ENCODE results near the gene RHOBTB3.
A peak's percentile ranks its signal among the peaks of the same experiment; 100 is the strongest.
"Not testable (repeated sequence)": the region's sequence is repeated elsewhere in the genome, so short reads cannot be mapped to it uniquely, and the experiment has no call there.

Gene RHOBTB3

DNA sequence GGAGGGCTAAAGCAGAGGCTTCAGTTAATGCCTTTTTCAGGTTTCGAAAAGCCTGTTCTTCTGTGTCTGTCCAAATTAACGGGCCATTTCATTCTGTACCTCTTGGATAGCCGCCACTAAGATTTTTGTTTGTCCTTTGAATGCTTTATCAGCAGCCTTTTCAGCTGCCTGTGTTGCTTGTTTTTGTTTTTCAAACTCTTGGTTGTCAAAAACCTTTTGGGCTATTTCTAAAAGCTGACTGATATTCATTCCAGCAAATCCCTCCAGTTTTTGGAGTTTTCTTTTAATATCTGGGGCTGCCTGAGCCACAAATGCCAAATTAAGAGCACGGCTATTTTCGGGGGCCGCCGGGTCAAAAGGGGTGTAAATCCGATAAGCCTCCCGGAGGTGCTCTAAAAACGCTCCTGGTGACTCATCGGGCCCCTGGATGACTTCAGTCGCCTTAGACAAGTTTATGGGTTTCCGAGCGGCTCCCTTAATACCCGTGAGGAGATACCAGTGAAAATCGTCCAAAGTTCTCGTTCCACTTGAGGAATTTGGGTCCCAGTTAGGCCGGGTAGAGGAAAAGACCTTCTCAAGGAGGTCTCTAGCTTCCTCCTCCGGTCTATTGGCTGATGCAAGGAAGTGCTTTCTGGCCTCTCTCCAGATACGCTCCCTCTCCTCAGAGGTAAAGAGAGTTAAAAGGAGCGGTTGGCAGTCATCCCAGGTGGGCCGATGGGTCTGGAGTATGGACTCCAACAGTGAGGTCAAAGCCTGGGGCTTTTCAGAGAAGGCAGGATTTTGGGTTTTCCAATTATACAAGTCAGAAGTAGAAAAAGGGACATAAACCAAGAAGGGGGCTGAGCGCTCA, 20.3 kb upstream of the RHOBTB3 start:
- H3K27ac Mint-ChIP-seq, H3K4me3 Mint-ChIP-seq: not testable (repeated sequence)

DNA sequence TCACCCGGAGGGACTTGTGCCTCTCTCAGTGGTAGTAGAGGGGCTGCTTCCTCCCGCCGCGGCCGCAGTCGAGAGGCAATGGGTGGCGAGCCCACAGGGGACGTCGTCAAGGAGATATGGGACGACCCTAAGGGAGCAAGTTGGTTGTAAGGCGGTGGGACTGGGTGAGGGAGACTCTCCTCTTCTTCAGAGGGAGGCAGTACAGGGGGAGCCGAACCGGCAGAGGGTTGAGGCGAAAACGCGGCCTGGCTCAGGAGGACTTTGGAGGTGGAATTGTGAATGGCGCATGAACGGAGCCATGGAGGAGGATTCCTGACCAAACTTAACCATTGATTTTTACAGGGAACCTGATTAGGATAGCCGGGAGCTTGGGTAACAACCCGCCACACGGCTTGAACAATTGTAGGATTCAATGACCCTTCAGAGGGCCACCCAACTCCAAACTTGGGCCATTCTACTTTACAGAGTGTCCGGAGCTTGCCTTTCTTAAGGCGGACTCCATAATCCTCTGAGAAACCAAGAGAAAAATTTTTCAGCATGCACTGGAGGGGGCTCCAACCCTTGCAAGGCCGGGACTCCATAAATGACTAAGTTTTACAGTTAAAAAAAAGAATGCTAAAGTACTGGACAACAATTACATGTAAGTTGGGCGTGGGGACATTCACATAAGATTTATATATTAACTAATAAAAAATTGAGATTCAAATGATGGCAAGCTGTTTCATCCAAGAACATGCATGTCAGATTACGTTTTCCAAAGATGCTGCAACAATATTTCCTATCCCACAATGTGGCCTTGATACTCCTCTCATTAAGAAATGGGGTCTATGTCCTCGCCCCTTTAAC, 19.4 kb upstream of the RHOBTB3 start:
- no peak for DNase-seq (ENCODE audit: low spot score in 2 of 2)
- no peak overlapping the region for H3K27ac Mint-ChIP-seq
- H3K36me3 Mint-ChIP-seq, result no peaks in the 10 kb centered on the region
- H3K4me1 Mint-ChIP-seq, result peaks cover 19% of the 10 kb centered on the region
- no peak overlapping the region for H3K4me3 Mint-ChIP-seq
- no peak for ATAC-seq
- H3K9me3 Mint-ChIP-seq, result no peaks in the 10 kb centered on the region

More for the DNA sequence above, 20.3 kb upstream of the RHOBTB3 start:
- ATAC-seq; H3K9me3 Mint-ChIP-seq; DNase-seq (ENCODE audit: low spot score in 2 of 2); H3K36me3 Mint-ChIP-seq: not testable (repeated sequence)
- peaks cover 11% of the 10 kb centered on the region for H3K4me1 Mint-ChIP-seq

DNA sequence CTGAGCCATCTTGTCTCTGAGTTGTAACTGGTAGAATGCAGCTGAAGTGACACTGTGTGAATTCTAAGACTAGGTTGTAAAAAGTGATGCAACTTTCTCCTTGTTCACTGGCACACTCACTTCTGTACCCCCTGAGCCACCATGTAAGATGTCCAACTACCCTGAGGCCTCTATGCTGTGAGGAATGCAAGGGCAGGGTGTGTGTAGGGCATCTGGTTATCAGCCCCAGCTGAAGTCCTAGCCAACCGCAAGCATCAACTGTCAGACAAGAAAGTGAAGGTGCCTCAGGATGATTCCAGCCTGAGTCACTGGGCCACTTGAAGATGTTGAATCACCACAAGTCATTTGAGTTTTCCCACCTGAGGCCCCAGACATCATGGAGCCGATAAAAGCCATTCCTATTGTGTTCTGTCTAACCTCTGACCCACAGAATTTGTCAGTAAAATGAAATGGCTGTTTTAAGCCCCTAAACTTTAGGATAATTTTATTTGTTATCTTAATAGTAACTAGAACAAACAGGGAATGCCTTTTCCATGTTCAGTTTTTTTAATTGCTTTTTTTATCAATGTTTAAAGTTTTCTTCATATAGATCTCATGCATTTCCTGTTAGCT, 18.7 kb upstream of the RHOBTB3 start:
- H3K27ac Mint-ChIP-seq, result no peak overlapping the region
- ATAC-seq (peak; percentile 91), DNase-seq (ENCODE audit: low spot score in 2 of 2) (peak in 1 of 2 donors; percentile 57)
- H3K36me3 Mint-ChIP-seq, result no peaks in the 10 kb centered on the region
- peaks cover 19% of the 10 kb centered on the region for H3K4me1 Mint-ChIP-seq
- H3K4me3 Mint-ChIP-seq, result no peak overlapping the region
- no peaks in the 10 kb centered on the region for H3K9me3 Mint-ChIP-seq

DNA sequence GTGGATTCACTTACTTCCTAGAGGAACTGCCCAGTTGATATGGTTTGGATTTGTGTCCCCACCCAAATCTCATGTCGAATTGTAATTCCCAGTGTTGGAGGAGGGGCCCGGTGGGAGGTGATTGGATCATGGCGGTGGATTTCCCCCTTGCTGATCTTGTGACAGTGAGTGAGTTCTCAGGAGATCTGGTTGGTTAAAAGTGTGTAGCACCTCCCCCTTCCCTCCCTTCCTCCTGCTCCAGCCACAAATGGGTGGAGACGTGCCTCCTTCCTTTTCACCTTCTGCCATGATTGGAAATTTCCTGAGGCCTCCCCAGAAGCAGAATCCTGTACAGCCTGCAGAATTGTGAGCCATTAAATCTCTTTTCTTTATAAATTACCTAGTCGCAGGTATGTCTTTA, 17.9 kb upstream of the RHOBTB3 start:
- not testable (repeated sequence) for H3K36me3 Mint-ChIP-seq; H3K27ac Mint-ChIP-seq; H3K4me3 Mint-ChIP-seq; DNase-seq (ENCODE audit: low spot score in 2 of 2); H3K9me3 Mint-ChIP-seq; ATAC-seq
- peaks cover 19% of the 10 kb centered on the region for H3K4me1 Mint-ChIP-seq

DNA sequence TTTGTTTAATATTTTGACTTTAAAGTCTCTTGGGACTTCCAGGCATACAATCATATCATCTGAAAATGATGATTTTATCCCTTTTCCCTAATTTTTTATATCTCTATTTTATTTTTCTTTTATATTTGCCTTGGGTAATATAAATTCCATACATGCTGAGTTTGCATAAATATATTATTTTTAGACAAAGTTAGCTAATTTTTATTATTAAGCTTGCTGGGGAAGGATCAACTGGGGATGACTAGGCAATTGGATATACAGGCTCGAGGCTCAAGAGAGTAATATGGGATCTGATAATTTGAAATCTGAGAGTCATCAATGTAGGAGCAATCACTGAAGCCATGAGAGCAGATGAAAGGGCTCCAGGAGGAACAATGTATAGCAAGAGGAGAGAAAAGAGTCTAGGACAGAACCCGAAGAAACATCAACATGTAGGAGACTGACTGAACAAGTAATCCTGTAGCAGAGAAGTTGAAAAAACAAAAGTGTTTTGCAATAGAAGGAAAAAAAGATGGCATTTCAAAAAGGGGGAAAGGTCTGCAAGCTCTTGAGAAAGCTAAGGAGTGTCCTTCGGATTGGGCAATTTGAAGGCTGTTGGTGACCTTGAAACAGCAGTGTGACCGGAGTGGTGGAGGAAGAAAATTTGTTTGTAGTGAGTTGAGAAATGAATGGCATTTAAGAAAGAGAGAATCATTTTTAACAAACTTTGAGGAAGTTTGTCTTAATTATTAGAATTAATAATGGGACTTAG, 17.0 kb upstream of the RHOBTB3 start:
- Mint-ChIP-seq H3K4me1 (peaks cover 19% of the 10 kb centered on the region), H3K27ac (no peak overlapping the region), H3K4me3 (no peak overlapping the region), H3K36me3 (no peaks in the 10 kb centered on the region), H3K9me3 (no peaks in the 10 kb centered on the region)
- no peak for DNase-seq (ENCODE audit: low spot score in 2 of 2)
- ATAC-seq, result no peak

DNA sequence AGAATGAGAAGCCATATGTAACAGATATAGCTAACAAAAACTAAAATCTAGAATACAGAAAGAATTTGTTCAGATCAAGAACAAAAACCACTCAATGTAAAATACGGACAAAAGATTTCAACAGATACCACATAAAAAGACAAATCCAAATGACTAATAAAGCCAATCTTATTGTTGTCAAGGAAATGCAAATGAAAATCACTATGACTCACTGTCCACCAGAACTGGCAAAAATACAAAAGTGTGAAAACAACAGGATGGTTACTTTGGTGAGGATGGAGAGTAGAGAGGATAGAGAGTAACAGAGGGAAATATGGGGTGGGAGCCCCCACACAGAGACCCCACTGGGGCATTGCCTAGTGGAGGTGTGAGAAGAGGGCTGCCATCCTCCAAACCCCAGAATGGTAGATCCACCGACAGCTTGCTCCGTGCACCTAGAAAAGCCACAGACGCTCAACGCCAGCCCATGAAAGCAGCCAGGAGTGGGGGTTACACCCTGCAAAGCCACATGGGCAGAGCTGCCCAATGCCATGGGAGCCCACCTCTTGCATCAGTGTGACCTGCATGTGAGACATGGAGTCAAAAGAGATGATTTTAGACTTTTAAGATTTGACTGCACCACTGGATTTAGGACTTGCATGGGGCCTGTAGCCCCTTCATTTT, 15.2 kb upstream of the RHOBTB3 start:
- Mint-ChIP-seq H3K27ac (no peak overlapping the region), H3K4me1 (peaks cover 19% of the 10 kb centered on the region), H3K4me3 (no peak overlapping the region), H3K36me3 (no peaks in the 10 kb centered on the region), H3K9me3 (no peaks in the 10 kb centered on the region)
- ATAC-seq, result peak; percentile 75
- DNase-seq (ENCODE audit: low spot score in 2 of 2), result peak in 1 of 2 donors; percentile 62

DNA sequence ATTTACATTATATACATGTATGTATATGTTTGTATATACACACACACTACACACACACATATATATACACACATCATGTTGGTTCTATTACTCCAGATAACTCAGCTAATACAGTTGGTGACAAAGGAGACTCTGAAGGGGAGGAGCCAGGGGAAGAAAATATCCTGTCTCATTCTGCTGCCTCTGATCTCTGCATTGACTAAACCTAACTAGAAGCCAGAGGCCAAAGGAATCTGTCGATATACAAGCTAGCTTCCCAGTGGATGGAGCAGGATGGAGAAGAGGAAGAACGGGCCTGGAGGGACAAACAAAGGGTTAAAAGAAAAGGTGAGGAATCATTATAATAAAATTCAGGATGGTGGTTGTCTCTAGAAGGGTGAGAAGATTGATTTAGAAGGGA, 13.7 kb upstream of the RHOBTB3 start:
- Mint-ChIP-seq H3K4me1 (peaks cover 15% of the 10 kb centered on the region), H3K9me3 (no peaks in the 10 kb centered on the region), H3K4me3 (no peak overlapping the region), H3K36me3 (no peaks in the 10 kb centered on the region), H3K27ac (no peak overlapping the region)
- ATAC-seq, result no peak
- DNase-seq (ENCODE audit: low spot score in 2 of 2), result no peak

DNA sequence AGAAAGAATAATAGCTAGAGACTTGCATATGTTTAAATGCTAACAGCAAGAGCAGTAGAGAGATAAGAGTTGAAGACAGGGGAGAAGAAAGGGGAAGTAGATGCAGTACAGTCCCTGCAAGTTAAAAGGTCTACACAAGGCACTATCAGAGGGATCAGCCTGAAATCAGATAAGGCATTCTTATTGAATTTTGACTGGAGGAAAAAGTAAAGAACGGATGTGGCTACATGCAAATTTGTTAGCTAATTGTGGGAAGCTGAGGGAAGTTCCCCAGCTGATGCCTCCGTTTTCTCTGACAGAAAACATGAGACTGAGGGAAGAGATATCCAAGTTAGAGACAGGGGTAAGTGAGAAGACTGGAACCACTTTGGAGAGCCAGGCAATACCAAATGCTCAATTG, 12.9 kb upstream of the RHOBTB3 start:
- Mint-ChIP-seq H3K9me3 (no peaks in the 10 kb centered on the region), H3K4me1 (peaks cover 14% of the 10 kb centered on the region), H3K36me3 (no peaks in the 10 kb centered on the region), H3K4me3 (no peak overlapping the region), H3K27ac (no peak overlapping the region)
- DNase-seq (ENCODE audit: low spot score in 2 of 2) (no peak), ATAC-seq (peak; percentile 73)

DNA sequence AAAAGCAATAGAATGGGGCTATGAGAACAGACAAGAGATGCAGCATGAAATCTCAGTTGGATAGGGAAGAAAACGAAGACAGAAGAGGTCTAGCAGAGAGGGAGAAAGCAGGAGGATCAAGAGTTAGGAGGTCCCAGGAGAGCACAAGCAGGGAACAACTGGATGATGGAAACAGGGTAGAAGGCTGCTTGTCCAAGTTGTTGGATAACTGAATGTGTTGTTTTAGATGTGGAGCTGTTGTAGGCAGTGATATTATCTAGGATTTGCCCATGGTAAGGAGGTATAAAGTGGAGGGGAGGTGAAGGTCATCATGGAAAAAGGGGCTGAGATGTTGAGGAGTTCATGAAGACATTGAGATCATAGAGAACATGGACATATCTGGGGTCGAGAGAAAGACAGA, 12.4 kb upstream of the RHOBTB3 start:
- ATAC-seq (no peak), DNase-seq (ENCODE audit: low spot score in 2 of 2) (no peak)
- Mint-ChIP-seq H3K36me3 (no peaks in the 10 kb centered on the region), H3K4me3 (no peak overlapping the region), H3K27ac (no peak overlapping the region), H3K4me1 (peaks cover 17% of the 10 kb centered on the region), H3K9me3 (no peaks in the 10 kb centered on the region)

DNA sequence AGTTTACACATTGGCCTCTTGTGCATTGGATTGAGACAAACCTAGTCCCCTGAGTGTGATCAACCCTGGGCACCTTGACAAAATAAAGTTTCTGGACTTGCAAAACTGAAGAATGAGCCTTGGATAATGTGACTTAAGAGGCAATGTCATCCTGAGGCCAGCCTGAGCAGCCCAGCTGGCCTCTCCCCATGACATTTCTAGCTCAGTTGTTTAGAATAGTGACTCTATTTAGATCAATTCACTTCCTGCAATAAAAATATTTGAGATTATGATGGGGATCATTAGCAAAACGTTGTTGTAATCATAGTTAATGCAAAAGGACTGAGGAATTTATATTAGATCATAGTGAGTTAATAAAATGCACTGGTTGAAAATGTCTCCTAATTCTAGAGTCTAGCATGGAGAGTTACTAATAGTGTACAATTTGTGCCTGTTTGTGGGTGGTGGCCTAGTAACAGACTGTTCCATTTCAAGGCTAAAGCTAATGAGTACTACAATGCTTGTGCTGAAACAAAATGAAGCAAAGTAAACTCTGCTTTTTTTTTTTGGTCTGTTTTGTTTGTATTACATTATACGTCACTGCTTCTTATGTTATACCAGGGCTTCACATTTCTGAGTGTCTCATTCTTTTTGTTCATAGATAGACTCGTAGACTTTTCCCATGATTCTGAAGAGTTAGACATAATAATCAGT, 10.9 kb upstream of the RHOBTB3 start:
- no peak for ATAC-seq
- Mint-ChIP-seq H3K9me3 (no peaks in the 10 kb centered on the region), H3K27ac (no peak overlapping the region), H3K36me3 (no peaks in the 10 kb centered on the region), H3K4me1 (peaks cover 14% of the 10 kb centered on the region), H3K4me3 (no peak overlapping the region)
- DNase-seq (ENCODE audit: low spot score in 2 of 2), result no peak

DNA sequence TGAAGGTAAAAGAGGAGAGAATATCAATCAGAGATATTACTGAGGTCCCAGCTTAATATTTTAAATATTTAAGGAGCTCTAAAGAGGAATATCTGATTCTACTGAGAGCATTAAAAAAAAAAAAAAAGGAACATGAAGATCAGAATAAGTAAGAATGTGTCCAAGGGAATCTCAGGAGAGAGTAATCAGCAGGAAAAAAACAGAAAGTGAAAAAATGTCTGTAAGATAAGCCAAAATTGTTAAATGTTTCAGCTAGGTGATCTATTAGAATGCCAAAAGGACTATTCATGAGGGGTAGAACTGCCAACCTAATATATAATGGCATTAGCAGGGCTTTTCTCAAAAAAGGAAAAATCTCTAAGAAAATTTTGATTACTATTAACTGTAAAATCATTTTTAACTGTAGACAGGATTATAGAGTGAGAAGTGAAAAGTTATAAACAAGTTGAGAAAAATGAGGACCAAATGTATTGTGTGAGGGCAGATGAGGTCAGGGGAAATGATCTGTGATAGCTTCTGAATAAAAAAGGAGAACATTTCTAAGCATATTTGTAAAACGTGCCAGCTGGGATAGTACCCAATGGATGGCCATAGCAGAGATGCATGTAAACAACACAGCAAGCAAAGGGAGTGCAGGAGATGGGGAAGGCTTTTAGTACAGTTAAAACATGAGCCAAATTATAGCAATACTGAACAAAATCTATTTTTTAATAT, 9.4 kb upstream of the RHOBTB3 start:
- Mint-ChIP-seq H3K4me3 (no peak overlapping the region), H3K36me3 (no peaks in the 10 kb centered on the region), H3K9me3 (no peaks in the 10 kb centered on the region), H3K27ac (no peak overlapping the region), H3K4me1 (peaks cover 5% of the 10 kb centered on the region)
- no peak for DNase-seq (ENCODE audit: low spot score in 2 of 2)
- ATAC-seq, result no peak

DNA sequence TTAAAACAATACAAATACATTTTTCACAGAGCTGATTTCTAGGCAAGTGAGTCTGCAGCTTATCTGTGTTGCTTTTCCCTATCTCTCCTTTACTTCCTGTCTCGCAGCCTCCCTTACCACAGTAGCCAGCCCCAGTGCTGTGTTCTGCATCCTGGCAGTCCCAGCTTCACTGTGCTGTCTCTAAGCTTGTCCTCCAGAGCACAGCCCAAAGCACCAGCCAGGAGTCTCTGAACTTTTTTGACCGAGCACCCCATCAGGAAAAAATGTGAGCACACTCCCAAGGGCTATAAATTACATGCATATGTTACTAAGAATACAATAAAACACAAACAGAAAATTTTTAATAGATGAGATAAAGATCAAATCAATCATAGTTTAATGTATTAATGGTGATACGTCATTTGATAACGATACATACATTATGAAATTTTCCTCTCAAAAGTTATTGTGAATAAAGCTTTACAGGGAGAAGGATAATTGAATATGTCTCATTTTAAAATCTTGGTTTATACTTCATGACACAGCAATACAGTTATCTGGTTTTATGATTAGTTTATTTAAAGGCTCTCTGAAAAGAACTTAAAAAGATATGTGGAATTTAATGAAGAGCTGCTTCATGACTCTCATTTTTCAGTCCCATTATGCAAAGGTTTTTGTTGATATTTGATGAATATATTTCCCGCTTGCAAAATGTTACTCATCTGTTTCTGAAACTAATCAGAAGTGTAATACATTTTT, 7.3 kb upstream of the RHOBTB3 start:
- Mint-ChIP-seq H3K4me1 (peaks cover 5% of the 10 kb centered on the region), H3K9me3 (no peaks in the 10 kb centered on the region), H3K27ac (no peak overlapping the region), H3K4me3 (no peak overlapping the region), H3K36me3 (no peaks in the 10 kb centered on the region)
- DNase-seq (ENCODE audit: low spot score in 2 of 2), result no peak
- ATAC-seq, result no peak

Data from stimulated activated effector memory CD8-positive, alpha-beta T cell treated with anti-CD3 and anti-CD28 coated beads, Interleukin-12 subunit alpha, Interleukin-12 subunit beta, amount 100 ng/mL, for 72 hours (primary cell).